ENCODE data around the gene TXNL4A. TPM values are rescaled to one million over a fixed set of nuclear protein-coding genes. Genes with fewer than 3 reads are reported as not detected.
"Not testable (repeated sequence)": the region's sequence is repeated elsewhere in the genome, so short reads cannot be mapped to it uniquely, and the experiment has no call there.

Gene TXNL4A
- total RNA-seq, 6 experiments from 2014 or later = 168 to 187 (median 174) TPM

GRCh38 chr18:80012714-80013113, 24.4 kb upstream of the TXNL4A start:
- DNase-seq = no peak
- peaks cover 2% of the 10 kb centered on the region for H3K27me3 Mint-ChIP-seq (ENCODE audit: insufficient read depth)
- no peak overlapping the region for H3K27ac Mint-ChIP-seq
- no peak overlapping the region for H3K4me3 Mint-ChIP-seq
- no peak for TF ChIP-seq CTCF (IDR thresholded peaks at IDR 0.05)
- H3K36me3 Mint-ChIP-seq (ENCODE audit: low read depth) = no peaks in the 10 kb centered on the region
- H3K4me1 Mint-ChIP-seq (ENCODE audit: low read depth) = peaks cover 20% of the 10 kb centered on the region
- H3K9me3 Mint-ChIP-seq = peaks cover 4% of the 10 kb centered on the region; the same call in 1 of the 2 replicates

GRCh38 chr18:80011496-80012137, 23.3 kb upstream of the TXNL4A start:
- not testable (repeated sequence) for H3K36me3 Mint-ChIP-seq (ENCODE audit: low read depth); H3K27me3 Mint-ChIP-seq (ENCODE audit: insufficient read depth); H3K9me3 Mint-ChIP-seq; H3K27ac Mint-ChIP-seq; DNase-seq; H3K4me3 Mint-ChIP-seq
- H3K4me1 Mint-ChIP-seq (ENCODE audit: low read depth) = peaks cover 20% of the 10 kb centered on the region

- Mint-ChIP-seq H3K9me3 (peaks cover 4% of the 10 kb centered on the region; the same call in 1 of the 2 replicates), H3K4me3 (peak overlapping the region; percentile 70), H3K27me3 (ENCODE audit: insufficient read depth) (peaks cover 2% of the 10 kb centered on the region), H3K36me3 (ENCODE audit: low read depth) (no peaks in the 10 kb centered on the region), H3K27ac (peak overlapping the region; percentile 90), H3K4me1 (ENCODE audit: low read depth) (peaks cover 20% of the 10 kb centered on the region)
- DNase-seq = no peak
- TF ChIP-seq CTCF (IDR thresholded peaks at IDR 0.05) = no peak
These were observed 22.2 kb upstream of the TXNL4A start for GRCh38 chr18:80010551-80010906.

- Mint-ChIP-seq H3K9me3 (peaks cover 4% of the 10 kb centered on the region; the same call in 1 of the 2 replicates), H3K27ac (peak overlapping the region; percentile 90), H3K36me3 (ENCODE audit: low read depth) (no peaks in the 10 kb centered on the region), H3K4me3 (peak overlapping the region; percentile 70), H3K27me3 (ENCODE audit: insufficient read depth) (peaks cover 2% of the 10 kb centered on the region), H3K4me1 (ENCODE audit: low read depth) (peaks cover 20% of the 10 kb centered on the region)
- no peak for TF ChIP-seq CTCF (IDR thresholded peaks at IDR 0.05)
- peak; percentile 97 for DNase-seq
These were observed 21.5 kb upstream of the TXNL4A start for GRCh38 chr18:80009661-80010550.

- Mint-ChIP-seq H3K9me3 (0 out of 2 replicates have a peak, but pooled peaks cover 3% of the 10 kb centered on the region), H3K4me1 (ENCODE audit: low read depth) (peaks cover 20% of the 10 kb centered on the region), H3K27me3 (ENCODE audit: insufficient read depth) (peaks cover 5% of the 10 kb centered on the region), H3K36me3 (ENCODE audit: low read depth) (no peaks in the 10 kb centered on the region), H3K27ac (no peak overlapping the region), H3K4me3 (no peak overlapping the region)
- no peak for TF ChIP-seq CTCF (IDR thresholded peaks at IDR 0.05)
- DNase-seq = no peak
These were observed 18.4 kb upstream of the TXNL4A start for GRCh38 chr18:80006724-80007123.

Measured in HFFc6 (cell line).